GM21576 (cell line): ENCODE results near the gene CHAF1A.

Source experiments
- ATAC-seq: cut with Tn5 transposase; IDR thresholded peaks from one replicate; pipeline ENCODE4 v1.9.1; 2021; ENCODE audit warnings: mild to moderate bottlenecking, moderate library complexity; ENCODE audit not compliant: unreplicated experiment

CHAF1A gene

GRCh38 chr19:4400135-4400936 is 2.1 kb upstream of the CHAF1A start, which contains the start of gene SH3GL1:
SH3GL1 (minus strand) TSS chr19:4400547; CDS start chr19:4400368, 179 bp downstream.
- ATAC-seq: peak; percentile 49

GRCh38 chr19:4401769-4402170 is 670 bp upstream of the CHAF1A start:
- ATAC-seq: no peak

GRCh38 chr19:4403005-4403761 is 743 bp downstream of the CHAF1A start:
- no peak for ATAC-seq

GRCh38 chr19:4405977-4406376 is 3.5 kb downstream of the CHAF1A start:
- ATAC-seq: no peak

GRCh38 chr19:4406626-4407025 is 4.2 kb downstream of the CHAF1A start:
- no peak for ATAC-seq

GRCh38 chr19:4409123-4409933 is 6.9 kb downstream of the CHAF1A start:
- ATAC-seq: no peak

- ATAC-seq: no peak
Observed at GRCh38 chr19:4413588-4413987, 11.1 kb downstream of the CHAF1A start.

GRCh38 chr19:4414144-4414799 is 11.8 kb downstream of the CHAF1A start:
- no peak for ATAC-seq

GRCh38 chr19:4414800-4415321 is 12.4 kb downstream of the CHAF1A start:
- no peak for ATAC-seq

- no peak for ATAC-seq
Observed at GRCh38 chr19:4415352-4415751, 12.9 kb downstream of the CHAF1A start.

- no peak for ATAC-seq
Observed at GRCh38 chr19:4416268-4416667, 13.8 kb downstream of the CHAF1A start.

GRCh38 chr19:4423416-4424126 is 21.1 kb downstream of the CHAF1A start:
- no peak for ATAC-seq

- no peak for ATAC-seq
Observed at GRCh38 chr19:4425537-4425936, 23.1 kb downstream of the CHAF1A start.

- ATAC-seq: no peak
Observed at GRCh38 chr19:4428326-4428975, 26.0 kb downstream of the CHAF1A start.

GRCh38 chr19:4429256-4429655 is 26.8 kb downstream of the CHAF1A start:
- ATAC-seq: no peak

GRCh38 chr19:4429771-4430171 is 27.3 kb downstream of the CHAF1A start:
- no peak for ATAC-seq

GRCh38 chr19:4430760-4431159 is 28.3 kb downstream of the CHAF1A start:
- no peak for ATAC-seq

- ATAC-seq: no peak
Observed at GRCh38 chr19:4431296-4431695, 28.9 kb downstream of the CHAF1A start.
